ENCODE measurements around the gene SIKE1. TPM values are rescaled to one million over a fixed set of nuclear protein-coding genes. Genes with fewer than 3 reads are reported as not detected.
A peak's percentile ranks its signal among the peaks of the same experiment; 100 is the strongest.
"Not testable (repeated sequence)": the region's sequence is repeated elsewhere in the genome, so short reads cannot be mapped to it uniquely, and the experiment has no call there.

The SIKE1 gene
- total and polyA plus RNA-seq, 10 donors: 10.1 to 51.0 (median 36.8) TPM

DNA sequence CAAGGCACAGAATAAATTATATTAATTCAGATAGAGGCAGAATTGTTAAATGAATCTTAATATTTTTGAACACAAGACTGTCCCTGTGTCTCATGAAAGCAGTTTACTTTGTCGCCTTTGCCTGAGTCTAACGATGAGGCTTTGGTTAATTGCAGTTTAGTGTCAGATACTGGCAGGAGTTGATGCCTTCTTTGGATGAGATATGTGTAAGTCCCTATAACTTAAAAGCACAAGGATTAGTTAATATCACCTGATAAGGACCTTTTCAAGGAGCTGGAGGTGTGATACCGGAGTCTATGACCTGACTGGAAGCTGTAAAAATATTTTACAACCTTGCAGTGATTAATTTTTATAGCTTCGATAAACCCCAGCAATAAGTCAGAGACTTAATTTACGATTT, 2.0 kb upstream of the SIKE1 start:
- Histone ChIP-seq H3K36me3 (peaks cover 0 to 17% (median 10%) of the 10 kb centered on the region in 6 donors), H3K27ac (no peak overlapping the region), H3K4me3 (no peak overlapping the region), H3K9me3 (peaks cover 0 to 24% (median 19%) of the 10 kb centered on the region in 8 donors), H3K27me3 (replicated peaks in 1 of 7) (no peaks in the 10 kb centered on the region), H3K4me1 (peaks cover 0 to 30% (median 22%) of the 10 kb centered on the region in 6 donors)
- no peak for DNase-seq
- TF ChIP-seq POLR2A (IDR thresholded peaks at IDR 0.05): no peak
- no peak for TF ChIP-seq CTCF (IDR thresholded peaks at IDR 0.05 in 8 of 11, conservative IDR thresholded peaks at IDR 0.05 in 3 of 11)
- no peak for TF ChIP-seq POLR2AphosphoS5 (IDR thresholded peaks at IDR 0.05)
- intact Hi-C loops (cut with DNase I; ENCODE audit: low total_unique reads): no loop called here
- WGBS, 5 donors: 87 to 89% (median 89%) methylated on average over 5 of the region's 5 CpGs

DNA sequence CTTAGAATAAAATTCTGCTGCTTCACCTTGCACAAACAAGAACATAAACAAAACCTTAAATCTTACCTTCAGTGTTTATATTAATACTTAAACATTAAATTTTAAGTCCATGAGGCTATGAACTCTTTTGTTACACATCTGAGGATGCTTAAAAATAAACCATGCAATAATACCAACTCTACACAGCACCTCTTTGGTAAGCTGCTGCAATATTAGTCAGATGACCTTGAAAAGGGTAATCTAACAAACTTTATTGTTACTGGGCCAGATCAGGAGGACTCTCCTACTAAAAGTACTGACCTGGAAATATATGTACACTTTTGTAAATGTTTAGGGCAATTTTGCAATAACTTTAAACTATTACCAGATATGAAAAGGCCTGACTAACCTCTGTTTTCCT, 763 bp downstream of the SIKE1 start:
- Histone ChIP-seq H3K9me3 (no peaks in the 10 kb centered on the region), H3K27me3 (replicated peaks in 1 of 7) (no peaks in the 10 kb centered on the region), H3K4me3 (peak overlapping the region; percentile 52 to 93 (median 84)), H3K4me1 (peaks cover 0 to 35% (median 22%) of the 10 kb centered on the region in 6 donors), H3K27ac (peak overlapping the region; percentile 70 to 97 (median 92)), H3K36me3 (peaks cover 0 to 44% (median 27%) of the 10 kb centered on the region in 6 donors)
- no peak for DNase-seq
- intact Hi-C loops (cut with DNase I; ENCODE audit: low total_unique reads): no loop called here
- TF ChIP-seq CTCF (IDR thresholded peaks at IDR 0.05 in 8 of 11, conservative IDR thresholded peaks at IDR 0.05 in 3 of 11): no peak
- no peak for TF ChIP-seq POLR2AphosphoS5 (IDR thresholded peaks at IDR 0.05)
- no peak for TF ChIP-seq POLR2A (IDR thresholded peaks at IDR 0.05)

DNA sequence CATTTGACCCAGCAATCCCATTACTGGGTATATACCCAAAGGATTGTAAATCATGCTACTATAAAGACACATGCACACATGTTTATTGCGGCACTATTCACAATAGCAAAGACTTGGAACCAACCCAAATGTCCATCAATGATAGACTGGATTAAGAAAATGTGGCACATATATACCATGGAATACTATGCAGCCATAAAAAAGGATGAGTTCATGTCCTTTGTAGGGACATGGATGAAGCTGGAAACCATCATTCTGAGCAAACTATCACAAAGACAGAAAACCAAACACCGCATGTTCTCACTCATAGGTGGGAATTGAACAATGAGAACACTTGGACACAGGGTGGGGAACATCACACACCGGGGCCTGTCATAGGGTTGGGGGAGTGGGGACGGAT, 3.8 kb downstream of the SIKE1 start:
- intact Hi-C loops (cut with DNase I; ENCODE audit: low total_unique reads); H3K27me3 ChIP-seq (replicated peaks in 1 of 7); H3K27ac ChIP-seq; DNase-seq; H3K4me3 ChIP-seq; H3K9me3 ChIP-seq: not testable (repeated sequence)
- H3K36me3 ChIP-seq: peaks cover 0 to 73% (median 48%) of the 10 kb centered on the region in 6 donors
- WGBS, 5 donors: 98 to 100% (median 99%) methylated on average over 3 to 4 of the region's 4 CpGs
- H3K4me1 ChIP-seq: peaks cover 0 to 35% (median 22%) of the 10 kb centered on the region in 6 donors

DNA sequence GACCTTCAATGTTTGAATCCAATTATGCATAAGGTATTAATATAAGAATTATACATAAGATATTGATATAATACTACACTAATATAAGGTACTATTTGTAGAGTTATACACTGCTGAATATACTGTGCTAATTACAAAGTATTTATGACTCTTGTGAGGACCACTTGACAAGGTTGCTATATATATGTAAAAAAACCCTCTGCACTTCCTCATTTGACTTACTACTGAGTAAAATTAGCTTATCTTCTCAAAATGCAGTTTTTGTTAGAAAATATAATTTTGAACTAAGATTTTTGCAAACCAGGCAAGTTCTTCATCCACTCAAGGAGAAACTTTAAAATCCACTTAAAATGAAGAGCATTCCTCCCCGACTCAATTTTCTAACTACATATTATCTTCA, 8.5 kb downstream of the SIKE1 start:
- intact Hi-C loops (cut with DNase I; ENCODE audit: low total_unique reads): no loop called here
- H3K4me1 ChIP-seq: no peaks in the 10 kb centered on the region
- no peak overlapping the region for H3K4me3 ChIP-seq
- DNase-seq: no peak
- WGBS, 5 donors: 86 to 96% (median 94%) methylated on average over 1 of the region's 1 CpG
- no peaks in the 10 kb centered on the region for H3K9me3 ChIP-seq
- H3K36me3 ChIP-seq: peaks cover 0 to 87% (median 49%) of the 10 kb centered on the region in 6 donors
- no peaks in the 10 kb centered on the region for H3K27me3 ChIP-seq (replicated peaks in 1 of 7)
- no peak overlapping the region for H3K27ac ChIP-seq
- TF ChIP-seq POLR2AphosphoS5 (IDR thresholded peaks at IDR 0.05): no peak
- TF ChIP-seq CTCF (IDR thresholded peaks at IDR 0.05 in 8 of 11, conservative IDR thresholded peaks at IDR 0.05 in 3 of 11): no peak
- TF ChIP-seq POLR2A (IDR thresholded peaks at IDR 0.05): no peak

DNA sequence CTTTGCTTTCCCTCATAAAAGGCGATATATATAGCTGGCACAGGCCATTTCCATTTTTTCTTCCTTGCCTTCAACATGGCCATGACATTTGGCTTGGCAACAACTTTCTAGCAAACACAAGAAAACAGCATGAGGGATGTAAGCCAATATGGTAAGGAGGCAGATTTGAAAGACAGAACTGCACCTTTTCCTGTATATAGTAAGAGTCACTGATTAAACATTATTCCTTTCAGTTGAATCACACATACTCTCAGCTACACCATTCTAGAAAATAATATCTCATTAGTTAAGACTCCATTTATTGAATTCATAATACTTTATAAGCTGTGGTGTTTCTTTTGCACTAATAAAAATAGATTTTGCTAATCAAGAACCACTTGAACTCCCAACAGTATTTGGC, 9.5 kb downstream of the SIKE1 start:
- Histone ChIP-seq H3K4me3 (no peak overlapping the region), H3K4me1 (no peaks in the 10 kb centered on the region), H3K27me3 (replicated peaks in 1 of 7) (no peaks in the 10 kb centered on the region), H3K36me3 (peaks cover 0 to 77% (median 44%) of the 10 kb centered on the region in 6 donors), H3K27ac (no peak overlapping the region), H3K9me3 (no peaks in the 10 kb centered on the region)
- no peak for DNase-seq
- TF ChIP-seq POLR2A (IDR thresholded peaks at IDR 0.05) (no peak), CTCF (IDR thresholded peaks at IDR 0.05 in 8 of 11, conservative IDR thresholded peaks at IDR 0.05 in 3 of 11) (no peak)
- WGBS, 5 donors: 95 to 100% (median 100%) methylated on average over 1 of the region's 1 CpG
- intact Hi-C loops (cut with DNase I; ENCODE audit: low total_unique reads): no loop called here

All from spleen (tissue), 11 donors.